ENCODE results near the gene ARHGAP9.
"Not testable (repeated sequence)": the region's sequence is repeated elsewhere in the genome, so short reads cannot be mapped to it uniquely, and the experiment has no call there.

The ARHGAP9 gene

GRCh38 chr12:57517187-57517586 lies 37.5 kb upstream of the ARHGAP9 start:
- no peak for DNase-seq

DNA sequence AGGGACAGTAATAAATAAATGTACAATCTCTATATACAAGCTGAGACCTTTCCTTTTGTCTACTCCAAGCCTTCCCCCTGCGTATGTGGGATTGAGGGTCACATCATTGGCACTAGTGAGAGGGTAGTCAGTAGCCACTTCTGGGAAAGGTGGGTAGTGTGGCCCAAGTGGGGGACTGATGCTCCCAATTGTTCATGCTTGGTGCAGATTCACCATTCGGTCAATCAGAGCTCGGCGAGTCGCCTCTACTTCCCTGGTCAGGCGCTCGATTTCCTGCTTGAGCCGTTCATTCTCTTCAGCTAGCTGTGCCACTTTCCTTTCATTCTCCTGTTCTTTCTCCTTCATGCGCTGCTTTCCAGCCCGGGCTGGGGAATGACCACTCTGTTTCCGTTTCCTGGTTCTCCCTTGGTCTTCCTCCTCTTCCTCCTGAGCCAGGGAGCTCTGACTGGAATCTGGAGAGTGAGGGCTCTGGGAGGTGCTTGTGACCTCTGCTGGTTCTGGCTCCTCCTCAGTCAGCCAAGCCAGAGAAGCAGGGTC lies 37.0 kb upstream of the ARHGAP9 start:
- no peak for DNase-seq

- DNase-seq, result no peak
Measured at GRCh38 chr12:57515934-57516541, 36.4 kb upstream of the ARHGAP9 start.

- no peak for DNase-seq
Measured at GRCh38 chr12:57515408-57515933, 35.8 kb upstream of the ARHGAP9 start.

DNA sequence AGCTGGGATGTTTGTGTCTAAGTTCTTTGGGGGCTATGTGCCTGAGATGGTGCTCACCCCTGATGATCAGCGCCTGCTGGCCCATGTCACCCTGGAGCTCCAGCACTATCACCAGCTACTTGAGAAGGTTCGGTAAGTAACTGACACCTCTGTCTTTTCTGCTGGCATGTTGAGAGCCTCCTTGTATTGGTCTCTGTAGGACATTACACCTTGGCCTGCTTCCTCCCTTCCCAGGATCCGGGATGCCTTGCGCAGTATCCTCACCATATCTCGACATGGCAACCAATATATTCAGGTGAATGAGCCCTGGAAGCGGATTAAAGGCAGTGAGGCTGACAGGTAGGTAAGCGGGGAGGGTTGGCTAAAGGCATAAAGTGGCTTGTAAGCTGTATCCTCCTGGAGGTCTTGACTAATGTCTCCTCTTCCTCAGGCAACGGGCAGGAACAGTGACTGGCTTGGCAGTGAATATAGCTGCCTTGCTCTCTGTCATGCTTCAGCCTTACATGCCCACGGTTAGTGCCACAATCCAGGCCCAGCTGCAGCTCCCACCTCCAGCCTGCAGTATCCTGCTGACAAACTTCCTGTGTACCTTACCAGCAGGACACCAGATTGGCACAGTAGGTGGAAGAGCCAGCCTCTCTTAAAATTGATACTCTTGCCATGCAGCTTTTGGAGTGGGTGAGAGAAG lies 35.2 kb upstream of the ARHGAP9 start:
- no peak for DNase-seq

- not testable (repeated sequence) for DNase-seq
Measured at GRCh38 chr12:57514246-57514645, 34.6 kb upstream of the ARHGAP9 start.

DNA sequence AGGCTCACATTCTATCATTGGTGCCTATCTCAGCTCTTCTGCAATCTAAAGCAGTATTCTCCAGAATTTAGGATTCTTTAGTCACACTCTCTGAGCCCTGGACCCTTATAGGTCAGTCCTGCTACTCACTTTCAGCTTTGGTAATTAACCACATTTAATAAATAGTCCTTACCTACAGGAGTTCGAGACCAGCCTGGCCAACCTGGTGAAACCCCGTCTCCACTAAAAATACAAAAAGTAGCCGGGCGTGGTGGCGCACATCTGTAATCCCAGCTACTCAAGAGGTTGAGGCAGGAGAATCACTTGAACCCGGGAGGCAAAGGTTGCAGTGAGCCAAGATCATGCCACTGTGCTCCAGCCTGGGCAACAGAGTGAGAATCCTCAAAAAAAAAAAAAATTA lies 34.0 kb upstream of the ARHGAP9 start:
- not testable (repeated sequence) for DNase-seq

- DNase-seq, result no peak
Measured at GRCh38 chr12:57513266-57513665, 33.6 kb upstream of the ARHGAP9 start.

GRCh38 chr12:57512665-57513064 lies 33.0 kb upstream of the ARHGAP9 start:
- DNase-seq, result no peak

DNA sequence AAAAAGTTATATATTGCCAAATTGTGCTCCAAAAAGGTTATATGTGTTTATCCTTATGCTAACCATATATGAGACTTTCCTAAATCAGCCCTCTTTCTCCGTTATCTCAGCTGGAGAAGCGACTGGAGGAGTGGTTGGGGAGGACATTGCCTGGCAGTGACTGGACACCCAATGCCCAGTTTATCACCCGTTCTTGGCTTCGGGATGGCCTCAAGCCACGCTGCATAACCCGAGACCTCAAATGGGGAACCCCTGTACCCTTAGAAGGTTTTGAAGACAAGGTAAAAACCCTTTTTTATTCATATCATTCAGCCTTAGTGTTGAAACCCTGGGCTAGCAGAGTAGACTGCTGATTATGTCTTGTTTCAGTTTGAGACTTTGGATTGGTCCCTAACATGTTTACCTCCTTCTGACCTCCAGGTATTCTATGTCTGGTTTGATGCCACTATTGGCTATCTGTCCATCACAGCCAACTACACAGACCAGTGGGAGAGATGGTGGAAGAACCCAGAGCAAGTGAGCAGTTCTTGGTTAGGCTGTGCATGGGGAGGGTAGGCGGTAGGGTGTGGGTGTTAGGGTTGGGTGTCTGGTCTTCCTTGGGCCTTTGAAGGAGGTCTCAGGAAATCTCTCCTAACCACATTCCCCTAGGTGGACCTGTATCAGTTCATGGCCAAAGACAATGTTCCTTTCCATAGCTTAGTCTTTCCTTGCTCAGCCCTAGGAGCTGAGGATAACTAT lies 32.1 kb upstream of the ARHGAP9 start:
- DNase-seq, result no peak

DNA sequence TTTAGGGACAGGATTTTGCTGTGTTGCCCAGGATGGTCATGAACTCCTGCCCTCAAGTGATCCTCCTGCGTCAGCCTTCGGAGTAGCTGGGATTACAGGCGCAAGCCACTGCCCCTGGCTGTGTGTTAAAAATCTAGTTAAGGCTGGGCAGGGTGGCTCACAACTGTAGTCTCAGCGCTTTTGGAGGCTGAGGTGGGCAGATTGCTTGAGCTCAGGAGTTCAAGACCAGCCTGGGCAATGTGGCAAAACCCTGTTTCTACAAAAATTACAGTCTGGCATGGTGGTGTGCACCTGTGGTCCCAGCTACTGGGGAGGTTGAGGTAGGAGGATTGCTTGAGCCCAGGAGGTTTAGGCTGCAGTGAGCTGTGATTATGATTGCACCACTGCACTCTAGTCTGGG lies 31.5 kb upstream of the ARHGAP9 start:
- DNase-seq, result no peak

DNA sequence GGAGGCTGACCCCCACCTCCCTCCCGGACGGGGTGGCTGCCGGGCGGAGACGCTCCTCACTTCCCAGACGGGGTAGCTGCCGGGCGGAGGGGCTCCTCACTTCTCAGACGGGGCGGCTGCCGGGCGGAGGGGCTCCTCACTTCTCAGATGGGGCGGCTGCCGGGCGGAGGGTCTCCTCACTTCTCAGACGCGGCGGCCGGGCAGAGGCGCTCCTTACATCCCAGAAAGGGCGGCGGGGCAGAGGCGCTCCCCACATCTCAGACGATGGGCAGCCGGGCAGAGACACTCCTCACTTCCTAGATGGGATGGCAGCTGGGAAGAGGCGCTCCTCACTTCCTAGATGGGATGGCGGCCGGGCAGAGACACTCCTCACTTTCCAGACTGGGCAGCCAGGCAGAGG lies 28.1 kb upstream of the ARHGAP9 start:
- DNase-seq, result not testable (repeated sequence)

DNA sequence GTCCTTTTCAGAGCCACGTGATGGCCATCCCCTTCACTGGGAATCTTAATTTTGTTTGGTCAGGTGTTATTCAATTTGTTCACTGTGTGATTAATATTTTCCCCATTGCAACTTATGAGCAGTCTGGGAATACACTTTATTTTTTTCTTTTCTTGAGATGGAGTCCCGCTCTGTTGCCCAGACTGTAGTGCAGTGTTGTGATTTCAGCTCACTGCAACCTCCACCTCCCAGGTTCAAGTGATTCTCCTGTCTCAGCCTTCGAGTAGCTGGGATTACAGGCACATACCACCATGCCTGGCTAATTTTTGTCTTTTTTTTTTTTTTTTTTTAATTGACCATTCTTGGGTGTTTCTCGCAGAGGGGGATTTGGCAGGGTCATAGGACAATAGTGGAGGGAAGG lies 26.9 kb upstream of the ARHGAP9 start:
- not testable (repeated sequence) for DNase-seq

- DNase-seq, result not testable (repeated sequence)
Measured at GRCh38 chr12:57502311-57502969, 22.8 kb upstream of the ARHGAP9 start.

- no peak for DNase-seq
Measured at GRCh38 chr12:57500213-57500612, 20.5 kb upstream of the ARHGAP9 start.

GRCh38 chr12:57498571-57498970 lies 18.9 kb upstream of the ARHGAP9 start:
- no peak for DNase-seq

DNA sequence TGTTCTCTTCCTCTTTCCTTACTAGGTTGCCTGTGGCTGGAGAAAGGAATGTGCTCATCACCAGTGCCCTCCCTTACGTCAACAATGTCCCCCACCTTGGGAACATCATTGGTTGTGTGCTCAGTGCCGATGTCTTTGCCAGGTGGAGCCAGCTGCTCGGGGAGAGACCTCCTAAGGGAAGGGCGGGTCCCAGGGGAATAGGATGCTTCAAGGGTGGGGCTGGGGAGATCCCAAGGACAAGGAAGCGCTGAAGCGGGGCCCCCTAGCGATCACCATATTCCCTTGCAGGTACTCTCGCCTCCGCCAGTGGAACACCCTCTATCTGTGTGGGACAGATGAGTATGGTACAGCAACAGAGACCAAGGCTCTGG lies 18.5 kb upstream of the ARHGAP9 start:
- DNase-seq, result no peak

DNA sequence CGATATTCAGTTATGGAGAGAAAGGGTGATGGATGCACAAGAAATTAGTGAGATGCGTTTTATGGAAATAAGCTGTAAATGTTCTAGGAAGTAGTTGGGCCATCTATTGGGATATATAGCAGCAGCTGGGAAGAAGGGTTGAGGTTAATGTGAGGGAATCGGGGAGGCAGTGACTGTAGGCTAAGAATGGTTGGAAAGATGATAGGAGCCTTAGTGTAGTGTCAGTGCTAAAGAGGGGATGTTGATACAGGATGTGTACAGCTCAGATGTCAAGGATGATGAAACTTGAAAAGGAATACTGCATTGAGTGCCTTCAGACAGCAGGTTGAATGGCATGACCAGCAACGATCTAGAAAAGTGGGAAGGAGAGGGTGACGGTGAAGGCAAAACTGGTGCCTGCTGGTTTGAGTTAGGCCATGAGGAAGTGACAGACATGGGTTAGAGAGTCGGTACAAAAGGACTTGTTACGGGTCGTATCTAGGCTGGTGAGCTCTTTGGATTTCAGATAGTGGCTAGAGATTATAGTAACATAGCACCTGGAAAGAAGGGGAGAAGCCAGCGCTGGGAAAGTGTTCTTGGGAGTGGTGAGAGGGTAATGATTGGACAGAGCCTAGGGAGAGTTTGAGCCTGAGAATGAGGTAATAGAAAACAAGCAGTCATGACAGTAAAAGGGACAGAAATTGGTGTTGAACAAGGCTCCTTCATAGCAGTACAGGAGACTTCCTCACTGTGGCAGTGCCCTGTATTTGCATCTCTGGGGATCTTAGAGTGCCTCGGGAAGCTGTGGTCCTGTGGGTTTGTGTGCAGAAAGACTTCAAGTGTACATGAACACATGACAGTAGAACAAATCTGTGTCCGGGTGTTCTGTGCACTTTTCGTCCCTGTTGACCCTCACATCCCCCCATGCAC lies 17.8 kb upstream of the ARHGAP9 start:
- no peak for DNase-seq

DNA sequence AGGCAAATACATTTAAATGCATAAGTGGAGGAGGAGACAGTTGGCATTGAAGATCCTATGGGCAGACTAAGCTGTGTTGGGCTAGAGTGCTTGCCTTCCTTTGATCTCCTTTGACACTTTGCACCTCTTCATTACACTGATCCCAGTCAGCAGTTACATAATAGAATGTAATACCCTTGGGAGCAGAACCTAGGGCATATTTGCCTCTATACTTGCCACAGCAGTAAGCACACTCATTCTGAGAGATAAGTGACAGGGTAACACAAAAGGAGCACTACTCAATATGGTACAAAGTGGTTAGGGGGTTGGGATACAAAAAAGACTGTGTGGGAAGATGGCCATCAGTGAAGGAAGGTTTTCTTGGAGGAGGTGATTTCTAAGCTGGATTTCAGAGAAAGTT lies 17.2 kb upstream of the ARHGAP9 start:
- no peak for DNase-seq

DNA sequence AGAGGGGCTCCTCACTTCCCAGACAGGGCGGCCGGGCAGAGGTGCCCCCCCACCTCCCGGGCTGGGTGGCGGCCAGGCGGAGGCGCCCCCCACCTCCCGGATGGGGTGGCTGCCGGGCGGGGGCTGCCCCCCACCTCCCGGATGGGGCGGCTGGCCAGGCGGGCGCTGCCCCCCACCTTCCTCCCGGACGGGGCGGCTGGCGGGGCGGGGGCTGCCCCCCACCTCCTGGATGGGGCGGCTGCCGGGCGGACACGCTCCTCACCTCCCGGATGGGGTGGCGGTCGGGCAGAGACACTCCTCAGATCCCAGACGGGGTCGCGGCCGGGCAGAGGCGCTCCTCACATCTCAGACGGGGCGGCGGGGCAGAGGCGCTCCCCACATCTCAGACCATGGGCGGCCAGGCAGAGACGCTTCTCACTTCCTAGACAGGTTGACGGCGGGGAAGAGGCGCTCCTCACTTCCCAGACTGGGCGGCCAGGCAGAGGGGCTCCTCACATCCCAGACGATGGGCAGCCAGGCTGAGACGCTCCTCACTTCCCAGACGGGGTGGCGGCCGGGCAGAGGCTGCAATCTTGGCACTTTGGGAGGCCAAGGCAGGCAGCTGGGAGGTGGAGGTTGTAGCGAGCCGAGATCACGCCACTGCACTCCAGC lies 15.5 kb upstream of the ARHGAP9 start:
- DNase-seq, result not testable (repeated sequence)

Measured in hematopoietic multipotent progenitor cell treated with erythropoietin and hydrocortisone succinate and interleukin-3 and kit ligand, for 6 days (in vitro differentiated cells).